ENCODE data around the gene GP5.

The GP5 gene

GRCh38 chr3:194375473-194376240 is 23.4 kb downstream of the GP5 start:
- no peak for DNase-seq

GRCh38 chr3:194374935-194375334 is 24.1 kb downstream of the GP5 start:
- DNase-seq = no peak

GRCh38 chr3:194373899-194374298 is 25.2 kb downstream of the GP5 start:
- DNase-seq = no peak

- DNase-seq = no peak
Observed at GRCh38 chr3:194373028-194373427, 26.0 kb downstream of the GP5 start.

GRCh38 chr3:194370753-194371152 is 28.3 kb downstream of the GP5 start:
- no peak for DNase-seq

GRCh38 chr3:194369522-194370279 is 29.4 kb downstream of the GP5 start, which contains the start of gene LRRC15:
Gene LRRC15, minus strand, starts transcription at chr3:194369743. Its CDS starts 8,700 bp downstream, at chr3:194361043.
- DNase-seq = peak; percentile 73

GRCh38 chr3:194368918-194369317 is 30.1 kb downstream of the GP5 start:
- DNase-seq = no peak

GRCh38 chr3:194367992-194368841 is 30.8 kb downstream of the GP5 start:
- DNase-seq = peak; percentile 87

- DNase-seq = no peak
Observed at GRCh38 chr3:194365978-194366490, 33.0 kb downstream of the GP5 start.

- no peak for DNase-seq
Observed at GRCh38 chr3:194365526-194365925, 33.5 kb downstream of the GP5 start.

GRCh38 chr3:194364652-194365434 is 34.2 kb downstream of the GP5 start:
- DNase-seq = peak; percentile 99

GRCh38 chr3:194364314-194364651 is 34.8 kb downstream of the GP5 start:
- no peak for DNase-seq

- DNase-seq = no peak
Observed at GRCh38 chr3:194360568-194360967, 38.5 kb downstream of the GP5 start.

- DNase-seq = peak; percentile 62
Observed at GRCh38 chr3:194357681-194358080, 41.4 kb downstream of the GP5 start.

- DNase-seq = peak; percentile 35
Observed at GRCh38 chr3:194355379-194355778, 43.7 kb downstream of the GP5 start.

- DNase-seq = no peak
Observed at GRCh38 chr3:194354315-194354714, 44.8 kb downstream of the GP5 start.

- DNase-seq = no peak
Observed at GRCh38 chr3:194352667-194353246, 46.3 kb downstream of the GP5 start.

GRCh38 chr3:194351952-194352536 is 47.0 kb downstream of the GP5 start:
- no peak for DNase-seq

GRCh38 chr3:194351080-194351672 is 47.9 kb downstream of the GP5 start, which contains the start of gene CPN2:
Gene CPN2, minus strand, starts transcription at chr3:194351328. Its CDS starts 8,626 bp downstream, at chr3:194342702.
- no peak for DNase-seq

GRCh38 chr3:194350726-194351071 is 48.4 kb downstream of the GP5 start:
- no peak for DNase-seq

- DNase-seq = peak; percentile 53
Observed at GRCh38 chr3:194348354-194348753, 50.7 kb downstream of the GP5 start.
